Measurements from ENCODE around the gene CSMD2. TPM values are rescaled to one million over a fixed set of nuclear protein-coding genes. Genes with fewer than 3 reads are reported as not detected.

The CSMD2 gene
- total and polyA plus RNA-seq, 2 of the 4 experiments (the other 2 are of a cell fraction) = under 0.01 to 0.36 TPM

DNA sequence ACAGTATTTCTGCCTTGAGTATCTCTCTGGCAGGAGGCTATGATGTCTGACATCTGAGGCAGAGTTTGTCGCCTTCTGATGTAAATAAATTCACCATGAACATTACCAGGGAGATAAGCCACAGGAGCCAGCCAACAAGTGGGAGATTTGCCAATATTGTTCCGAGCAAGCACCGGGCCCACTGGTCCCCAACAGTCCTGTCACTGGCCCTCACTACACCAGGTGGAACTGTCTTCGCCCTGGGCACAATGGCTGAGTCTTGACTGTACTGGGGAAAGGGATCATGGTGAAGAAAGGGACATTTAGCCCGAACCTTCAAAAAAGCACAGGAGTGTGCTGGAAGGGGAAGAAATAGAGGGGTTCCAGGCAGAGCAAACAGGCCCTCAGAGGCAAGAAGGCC lies 243.7 kb downstream of the CSMD2 start:
- no TSS peak for BruUV-seq (replicated peaks)
- in situ Hi-C loops (cut with MboI; ENCODE audit: low sequenced_read_pairs) = no loop called here

More for the DNA sequence above, 243.7 kb downstream of the CSMD2 start:
- Histone ChIP-seq H3K23ac (ENCODE audit: low read depth, low read length) (no peak overlapping the region), H3K4me2 (ENCODE audit: low read depth, low read length) (no peak overlapping the region), H3K9me3 (ENCODE audit: control insufficient read depth, insufficient read depth, low read length) (peaks cover 26% of the 10 kb centered on the region), H3K9me1 (ENCODE audit: insufficient read depth, low read length) (no peaks in the 10 kb centered on the region), H3K4me3 (ENCODE audit: insufficient read depth, low read depth, low read length) (no peak overlapping the region), H3K79me1 (ENCODE audit: low read depth in 1 of 2, low read length in 2 of 2) (no peaks in the 10 kb centered on the region), H2BK15ac (ENCODE audit: low read depth, low read length) (no peak overlapping the region), H2AK5ac (ENCODE audit: low read depth, low read length) (no peak overlapping the region), H3K27me3 (ENCODE audit: control insufficient read depth, insufficient read depth, low read length) (no peaks in the 10 kb centered on the region), H3K18ac (ENCODE audit: low read depth, low read length) (no peak overlapping the region), H2AFZ (replicated peaks; ENCODE audit: low read length, poor library complexity) (no peak overlapping the region), H4K5ac (ENCODE audit: low read depth, low read length) (no peak overlapping the region), H2AK9ac (replicated peaks; ENCODE audit: low read depth, low read length, poor library complexity) (no peak overlapping the region), H3K4me1 (ENCODE audit: control insufficient read depth, insufficient read depth, low read length) (no peaks in the 10 kb centered on the region), H2BK120ac (ENCODE audit: low read depth, low read length) (no peak overlapping the region), H3K9ac (ENCODE audit: low read depth, low read length) (no peak overlapping the region), H4K91ac (ENCODE audit: insufficient read depth, low read depth, low read length) (no peak overlapping the region), H3K4ac (ENCODE audit: low read depth, low read length) (no peak overlapping the region), H2BK5ac (ENCODE audit: low read depth, low read length, poor library complexity, severe bottlenecking) (no peak overlapping the region), H4K20me1 (ENCODE audit: insufficient read depth, low read length) (no peaks in the 10 kb centered on the region), H3K36me3 (ENCODE audit: control insufficient read depth, insufficient read depth, low read length) (no peaks in the 10 kb centered on the region), H2BK20ac (ENCODE audit: low read depth, low read length) (no peak overlapping the region), H4K8ac (ENCODE audit: low read depth in 2 of 2, low read length in 2 of 2) (no peak overlapping the region), H3K27ac (ENCODE audit: insufficient read depth, low read length) (no peak overlapping the region), H3K14ac (replicated peaks; ENCODE audit: low read depth, low read length) (no peak overlapping the region), H3K56ac (ENCODE audit: extremely low read depth, insufficient read depth, low read length) (no peak overlapping the region)
- 50% methylated on average over 1 of the region's 5 CpGs; no CpG with 5 or more reads in 1 of the 2 experiments for WGBS, 2 experiments (ENCODE audit: extremely low coverage in 2 of 2, insufficient read length in 1 of 2)
- ChIA-PET POLR2A (ENCODE audit: unreplicated experiment) (no interaction called here), CTCF (no interaction called here)
- DNase-seq (no peak), ATAC-seq (ENCODE audit: low read depth) (no peak)
- intact Hi-C loops (cut with micrococcal nuclease) = no loop called here
- TF ChIP-seq MAZ (IDR thresholded peaks at IDR 0.05; ENCODE audit: borderline replicate concordance, low read depth, low read length) = no peak
- TF ChIP-seq CHD1 (IDR thresholded peaks at IDR 0.05; ENCODE audit: low read depth, low read length) = no peak
- no peak for TF ChIP-seq MAFK (IDR thresholded peaks at IDR 0.05; ENCODE audit: low read depth, low read length)
- no peak for TF ChIP-seq CEBPB (IDR thresholded peaks at IDR 0.05; ENCODE audit: low read depth, low read length)
- TF ChIP-seq, protein P1, sequence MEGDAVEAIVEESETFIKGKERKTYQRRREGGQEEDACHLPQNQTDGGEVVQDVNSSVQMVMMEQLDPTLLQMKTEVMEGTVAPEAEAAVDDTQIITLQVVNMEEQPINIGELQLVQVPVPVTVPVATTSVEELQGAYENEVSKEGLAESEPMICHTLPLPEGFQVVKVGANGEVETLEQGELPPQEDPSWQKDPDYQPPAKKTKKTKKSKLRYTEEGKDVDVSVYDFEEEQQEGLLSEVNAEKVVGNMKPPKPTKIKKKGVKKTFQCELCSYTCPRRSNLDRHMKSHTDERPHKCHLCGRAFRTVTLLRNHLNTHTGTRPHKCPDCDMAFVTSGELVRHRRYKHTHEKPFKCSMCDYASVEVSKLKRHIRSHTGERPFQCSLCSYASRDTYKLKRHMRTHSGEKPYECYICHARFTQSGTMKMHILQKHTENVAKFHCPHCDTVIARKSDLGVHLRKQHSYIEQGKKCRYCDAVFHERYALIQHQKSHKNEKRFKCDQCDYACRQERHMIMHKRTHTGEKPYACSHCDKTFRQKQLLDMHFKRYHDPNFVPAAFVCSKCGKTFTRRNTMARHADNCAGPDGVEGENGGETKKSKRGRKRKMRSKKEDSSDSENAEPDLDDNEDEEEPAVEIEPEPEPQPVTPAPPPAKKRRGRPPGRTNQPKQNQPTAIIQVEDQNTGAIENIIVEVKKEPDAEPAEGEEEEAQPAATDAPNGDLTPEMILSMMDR (conservative IDR thresholded peaks at IDR 0.05; ENCODE audit: low read depth, low read length) = no peak
- dilution Hi-C loops (cut with HindIII; ENCODE audit: low sequenced_read_pairs, unreplicated experiment) = no loop called here
